ENCODE data around the gene PGF.

GRCh38 chr14:74976264-74977113, 21.1 kb upstream of the PGF start:
- no peak for TF ChIP-seq ZNF26 (tag by site-specific recombination; IDR thresholded peaks at IDR 0.05)
- no peak for TF ChIP-seq RBAK (tag by site-specific recombination; IDR thresholded peaks at IDR 0.05)
- no peak for TF ChIP-seq ZNF324 (tag by site-specific recombination; IDR thresholded peaks at IDR 0.05)
- TF ChIP-seq CTCF (tag by site-specific recombination; IDR thresholded peaks at IDR 0.05), result no peak
